Neural cell (in vitro differentiated cells): ENCODE data around the gene GAS7. TPM values are rescaled to one million over a fixed set of nuclear protein-coding genes. Genes with fewer than 3 reads are reported as not detected.

Experiments
- H2AFZ ChIP-seq: fragments of 200-600, 300-800 bp; sonication (generic), shearing (Covaris generic); 2 replicates; pipeline ENCODE4 v1.6.0; 2014; ENCODE audit warnings: low read depth, mild to moderate bottlenecking, antibody characterized with exemption, low read length, moderate library complexity
- H3F3A ChIP-seq: fragments of 200-600 bp; shearing (Covaris generic); 2 replicates; pipeline ENCODE4 v1.6.1; 2016; ENCODE audit warnings: mild to moderate bottlenecking, moderate library complexity, mixed read lengths, antibody characterized with exemption, low read length; ENCODE audit not compliant: insufficient read depth, poor library complexity, severe bottlenecking
- H3K27ac ChIP-seq: fragments of 200-600, 300-800 bp; sonication (generic), shearing (Covaris generic); 2 replicates; pipeline ENCODE4 v1.5.1; 2014; ENCODE audit warnings: mild to moderate bottlenecking, low read length, moderate library complexity
- H3K27me3 ChIP-seq: fragments of 300-800, 200-600 bp; sonication (generic), shearing (Covaris generic); 2 replicates; pipeline ENCODE4 v1.6.0; 2014; ENCODE audit warnings: mild to moderate bottlenecking, low read depth, low read length, moderate library complexity; ENCODE audit not compliant: insufficient read depth
- H3K36me3 ChIP-seq: fragments of 300-800, 200-600 bp; sonication (generic), shearing (Covaris generic); 2 replicates; pipeline ENCODE4 v1.5.1; 2014; ENCODE audit warnings: mild to moderate bottlenecking, antibody characterized with exemption, low read length, moderate library complexity; ENCODE audit not compliant: insufficient read depth
- H3K4me2 ChIP-seq: fragments of 300-800, 200-600 bp; sonication (generic), shearing (Covaris generic); 2 replicates; pipeline ENCODE4 v1.6.0; 2014; ENCODE audit warnings: mild to moderate bottlenecking, low read length
- H3K4me3 ChIP-seq: fragments of 300-800, 200-600 bp; sonication (generic), shearing (Covaris generic); 2 replicates; pipeline ENCODE4 v1.5.1; 2014; ENCODE audit warnings: mild to moderate bottlenecking, low read length, moderate library complexity
- H3K79me2 ChIP-seq: fragments of 200-600 bp; shearing (Covaris generic); replicated peaks from 2 replicates; pipeline ENCODE4 v1.6.0; 2014; ENCODE audit warnings: mild to moderate bottlenecking, low read length, moderate library complexity; ENCODE audit not compliant: insufficient read depth
- H3K9ac ChIP-seq: fragments of 300-800, 200-600 bp; sonication (generic), shearing (Covaris generic); 2 replicates; pipeline ENCODE4 v1.6.1; 2016; ENCODE audit warnings: mild to moderate bottlenecking, low read length, mixed read lengths
- H3K9me2 ChIP-seq: fragments of 200-600 bp; shearing (Covaris generic); 2 replicates; pipeline ENCODE4 v1.6.1; 2016; ENCODE audit warnings: mild to moderate bottlenecking, low read length, mixed read lengths; ENCODE audit not compliant: insufficient read depth
- H3K9me3 ChIP-seq: fragments of 200-600, 300-800 bp; sonication (generic), shearing (Covaris generic); 2 replicates; pipeline ENCODE4 v1.6.1; 2016; ENCODE audit warnings: mild to moderate bottlenecking, mixed run types, low read length, moderate library complexity, mixed read lengths
- H4K20me1 ChIP-seq: fragments of 200-600 bp; shearing (Covaris generic); 2 replicates; pipeline ENCODE4 v1.6.1; 2016; ENCODE audit warnings: mild to moderate bottlenecking, mixed run types; ENCODE audit not compliant: insufficient read depth
- CTCF ChIP-seq: fragments of 450-650 bp; IDR thresholded peaks from 2 replicates; pipeline ENCODE4 v1.5.1; 2014; ENCODE audit warnings: antibody characterized with exemption, mild to moderate bottlenecking, moderate library complexity; ENCODE audit not compliant: poor library complexity, severe bottlenecking
- EP300 ChIP-seq: fragments of 450-650 bp; conservative IDR thresholded peaks from 2 replicates; pipeline ENCODE4 v1.6.1; 2014; ENCODE audit warnings: antibody characterized with exemption, mild to moderate bottlenecking, moderate library complexity; ENCODE audit not compliant: poor library complexity, severe bottlenecking
- EZH2 ChIP-seq: fragments of 200-600, 300-800 bp; shearing (Covaris generic), sonication (generic); IDR thresholded peaks from 2 replicates; pipeline ENCODE4 v1.6.1; 2014; ENCODE audit warnings: antibody characterized with exemption, low read length, borderline replicate concordance, mild to moderate bottlenecking; ENCODE audit not compliant: insufficient read depth, poor library complexity, severe bottlenecking
- MXI1 ChIP-seq: fragments of 450-650 bp; conservative IDR thresholded peaks from 2 replicates; pipeline ENCODE4 v1.6.1; 2014; ENCODE audit warnings: antibody characterized with exemption, mild to moderate bottlenecking; ENCODE audit not compliant: poor library complexity, severe bottlenecking
- POLR2AphosphoS5 ChIP-seq: IDR thresholded peaks from 2 replicates; pipeline ENCODE4 v1.6.1; 2012
- RAD21 ChIP-seq: fragments of 450-650 bp; conservative IDR thresholded peaks from 2 replicates; pipeline ENCODE4 v1.6.1; 2014; ENCODE audit warnings: antibody characterized with exemption, mild to moderate bottlenecking, moderate library complexity
- REST ChIP-seq: IDR thresholded peaks from 2 replicates; pipeline ENCODE4 v1.6.1; 2012; ENCODE audit warnings: borderline replicate concordance
- SMC3 ChIP-seq: fragments of 450-650 bp; conservative IDR thresholded peaks from 2 replicates; pipeline ENCODE4 v1.6.1; 2014; ENCODE audit warnings: antibody characterized with exemption, mild to moderate bottlenecking, moderate library complexity; ENCODE audit not compliant: poor library complexity
- TAF1 ChIP-seq: IDR thresholded peaks from 2 replicates; pipeline ENCODE4 v1.6.1; 2012; ENCODE audit warnings: low read depth
- polyA plus RNA-seq: library from polyadenylated mRNA; depleted of rRNA; stranded (reverse); fragments of >200 nt; gene quantifications from 2 replicates; pipeline ENCODE4 v1.2.3, GENCODE V29; 2014

Gene GAS7
- polyA plus RNA-seq, 1 donor from 2014 or later = 23.6 TPM

- no peak overlapping the region for H3K27ac ChIP-seq
These were observed 162.5 kb downstream of the GAS7 start for GRCh38 chr17:10035885-10036284.

GRCh38 chr17:10034719-10035475 lies 163.5 kb downstream of the GAS7 start:
- no peak overlapping the region for H3K9ac ChIP-seq
- no peaks in the 10 kb centered on the region for H3K9me3 ChIP-seq
- no peaks in the 10 kb centered on the region for H3K79me2 ChIP-seq
- no peak overlapping the region for H3K27ac ChIP-seq
- H3K36me3 ChIP-seq = no peaks in the 10 kb centered on the region
- H3F3A ChIP-seq = no peaks in the 10 kb centered on the region
- no peak overlapping the region for H3K4me3 ChIP-seq
- H4K20me1 ChIP-seq = no peaks in the 10 kb centered on the region
- H3K4me2 ChIP-seq = no peak overlapping the region
- no peaks in the 10 kb centered on the region for H3K27me3 ChIP-seq
- H2AFZ ChIP-seq = no peak overlapping the region
- no peaks in the 10 kb centered on the region for H3K9me2 ChIP-seq
- TF ChIP-seq SMC3 (no peak), MXI1 (no peak), TAF1 (no peak), RAD21 (no peak), CTCF (no peak), POLR2AphosphoS5 (no peak), EZH2 (no peak), EP300 (no peak)

More at GRCh38 chr17:10035885-10036284, 162.5 kb downstream of the GAS7 start:
- no peak overlapping the region for H3K9ac ChIP-seq
- no peaks in the 10 kb centered on the region for H3F3A ChIP-seq
- no peaks in the 10 kb centered on the region for H3K9me2 ChIP-seq
- TF ChIP-seq TAF1 (no peak), SMC3 (no peak), REST (no peak), CTCF (no peak), EZH2 (no peak), POLR2AphosphoS5 (no peak), MXI1 (no peak), RAD21 (no peak), EP300 (no peak)
- no peak overlapping the region for H2AFZ ChIP-seq
- no peaks in the 10 kb centered on the region for H3K9me3 ChIP-seq
- H3K27me3 ChIP-seq = no peaks in the 10 kb centered on the region
- H3K79me2 ChIP-seq = no peaks in the 10 kb centered on the region
- no peak overlapping the region for H3K4me2 ChIP-seq
- H4K20me1 ChIP-seq = no peaks in the 10 kb centered on the region
- no peaks in the 10 kb centered on the region for H3K36me3 ChIP-seq
- no peak overlapping the region for H3K4me3 ChIP-seq
